ENCODE measurements around the gene PDGFD. TPM values are rescaled to one million over a fixed set of nuclear protein-coding genes. Genes with fewer than 3 reads are reported as not detected.

The PDGFD gene
- total RNA-seq, 1 donor from 2014 or later = 17.2 TPM

DNA sequence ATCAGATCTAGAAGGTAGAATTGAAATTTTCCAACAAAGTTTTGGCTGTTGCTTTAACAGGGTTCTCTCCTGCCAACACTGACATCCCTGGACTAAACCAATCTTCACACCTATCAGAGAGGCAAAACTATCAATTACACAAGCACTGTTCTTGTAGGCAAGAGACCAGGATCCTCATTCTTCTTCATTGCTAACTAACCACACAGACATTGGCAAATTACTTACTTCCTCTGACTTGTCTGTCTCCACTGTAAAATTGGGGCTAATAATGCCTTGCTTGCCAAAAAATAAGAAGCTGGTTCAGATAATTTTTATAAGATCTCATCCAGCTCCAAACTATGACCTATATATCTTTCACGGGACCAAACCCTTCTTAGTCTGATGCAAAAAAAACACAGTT is 221.3 kb downstream of the PDGFD start:
- Mint-ChIP-seq H3K4me3 (ENCODE audit: unreplicated experiment) (no peak overlapping the region), H3K9me3 (ENCODE audit: unreplicated experiment) (no peaks in the 10 kb centered on the region), H3K27ac (ENCODE audit: unreplicated experiment) (no peak overlapping the region), H3K27me3 (ENCODE audit: unreplicated experiment) (no peaks in the 10 kb centered on the region), H3K4me1 (ENCODE audit: unreplicated experiment) (peaks cover 3% of the 10 kb centered on the region), H3K36me3 (ENCODE audit: low read depth, unreplicated experiment) (no peaks in the 10 kb centered on the region)
- TF ChIP-seq, protein P1, sequence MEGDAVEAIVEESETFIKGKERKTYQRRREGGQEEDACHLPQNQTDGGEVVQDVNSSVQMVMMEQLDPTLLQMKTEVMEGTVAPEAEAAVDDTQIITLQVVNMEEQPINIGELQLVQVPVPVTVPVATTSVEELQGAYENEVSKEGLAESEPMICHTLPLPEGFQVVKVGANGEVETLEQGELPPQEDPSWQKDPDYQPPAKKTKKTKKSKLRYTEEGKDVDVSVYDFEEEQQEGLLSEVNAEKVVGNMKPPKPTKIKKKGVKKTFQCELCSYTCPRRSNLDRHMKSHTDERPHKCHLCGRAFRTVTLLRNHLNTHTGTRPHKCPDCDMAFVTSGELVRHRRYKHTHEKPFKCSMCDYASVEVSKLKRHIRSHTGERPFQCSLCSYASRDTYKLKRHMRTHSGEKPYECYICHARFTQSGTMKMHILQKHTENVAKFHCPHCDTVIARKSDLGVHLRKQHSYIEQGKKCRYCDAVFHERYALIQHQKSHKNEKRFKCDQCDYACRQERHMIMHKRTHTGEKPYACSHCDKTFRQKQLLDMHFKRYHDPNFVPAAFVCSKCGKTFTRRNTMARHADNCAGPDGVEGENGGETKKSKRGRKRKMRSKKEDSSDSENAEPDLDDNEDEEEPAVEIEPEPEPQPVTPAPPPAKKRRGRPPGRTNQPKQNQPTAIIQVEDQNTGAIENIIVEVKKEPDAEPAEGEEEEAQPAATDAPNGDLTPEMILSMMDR (IDR thresholded peaks at IDR 0.05; ENCODE audit: unreplicated experiment) = no peak
- DNase-seq (ENCODE audit: low spot score) = no peak

DNA sequence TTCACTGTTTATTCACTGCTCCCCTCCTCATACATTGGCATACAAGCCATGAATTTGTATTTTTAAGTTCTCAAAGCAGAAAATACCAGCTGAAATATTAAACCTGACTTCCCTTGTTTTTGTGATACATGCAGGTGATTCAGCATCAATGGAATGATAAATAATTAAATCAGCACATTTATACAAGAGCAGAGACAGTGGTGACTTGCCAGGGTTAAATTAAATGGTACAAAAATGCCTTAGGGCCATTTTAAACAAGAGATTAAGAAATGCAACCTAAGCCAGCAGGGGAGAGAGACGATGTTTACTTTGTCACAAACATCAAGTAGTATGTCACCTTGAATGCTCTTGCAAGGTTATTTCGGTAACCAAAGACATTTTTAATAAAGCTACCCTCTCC is 223.4 kb downstream of the PDGFD start:
- Mint-ChIP-seq H3K36me3 (ENCODE audit: low read depth, unreplicated experiment) (no peaks in the 10 kb centered on the region), H3K27me3 (ENCODE audit: unreplicated experiment) (no peaks in the 10 kb centered on the region), H3K4me3 (ENCODE audit: unreplicated experiment) (no peak overlapping the region), H3K27ac (ENCODE audit: unreplicated experiment) (no peak overlapping the region), H3K9me3 (ENCODE audit: unreplicated experiment) (no peaks in the 10 kb centered on the region), H3K4me1 (ENCODE audit: unreplicated experiment) (peaks cover 3% of the 10 kb centered on the region)
- TF ChIP-seq, protein P1 (IDR thresholded peaks at IDR 0.05; ENCODE audit: unreplicated experiment) = no peak
- no peak for DNase-seq (ENCODE audit: low spot score)

DNA sequence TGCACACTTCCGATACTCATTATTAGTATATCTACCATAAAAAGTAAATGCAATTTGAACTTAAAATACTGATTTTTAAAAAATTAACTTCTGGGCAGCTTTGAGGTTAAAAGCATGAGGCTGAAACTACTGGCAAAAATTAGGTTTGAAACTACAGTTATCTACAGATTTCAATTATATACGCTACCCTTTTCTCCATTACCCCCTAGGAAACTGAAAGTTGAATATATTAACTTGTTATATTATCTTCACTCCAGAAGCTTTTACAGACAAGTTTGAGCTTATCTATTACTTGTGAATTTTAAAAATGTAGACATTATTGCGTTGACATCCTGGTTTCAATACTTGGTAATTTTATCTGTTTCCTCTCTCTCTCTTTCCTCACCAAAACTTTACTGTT is 224.3 kb downstream of the PDGFD start:
- DNase-seq (ENCODE audit: low spot score) = no peak
- Mint-ChIP-seq H3K4me3 (ENCODE audit: unreplicated experiment) (no peak overlapping the region), H3K4me1 (ENCODE audit: unreplicated experiment) (peaks cover 3% of the 10 kb centered on the region), H3K36me3 (ENCODE audit: low read depth, unreplicated experiment) (no peaks in the 10 kb centered on the region), H3K27ac (ENCODE audit: unreplicated experiment) (no peak overlapping the region), H3K27me3 (ENCODE audit: unreplicated experiment) (no peaks in the 10 kb centered on the region), H3K9me3 (ENCODE audit: unreplicated experiment) (no peaks in the 10 kb centered on the region)
- TF ChIP-seq, protein P1 (IDR thresholded peaks at IDR 0.05; ENCODE audit: unreplicated experiment) = no peak

DNA sequence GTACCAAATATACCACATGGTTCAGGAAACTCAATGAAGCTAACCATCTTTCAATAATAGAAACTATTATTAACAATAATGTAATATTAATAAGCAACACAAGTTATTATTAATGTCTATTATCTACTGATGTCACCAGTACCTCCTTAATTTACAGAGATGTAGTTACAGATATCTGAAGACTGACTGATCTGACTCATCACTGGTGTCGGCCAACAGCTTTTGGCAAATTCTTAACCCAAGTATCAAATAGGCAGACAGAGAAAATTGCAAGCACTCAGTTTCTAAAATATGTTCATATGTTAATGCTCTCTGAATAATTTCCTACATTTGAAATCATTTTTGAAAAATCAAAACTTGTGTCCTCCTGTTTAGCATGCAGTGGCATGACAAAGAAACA is 227.9 kb downstream of the PDGFD start:
- TF ChIP-seq, protein P1 (IDR thresholded peaks at IDR 0.05; ENCODE audit: unreplicated experiment) = no peak
- Mint-ChIP-seq H3K9me3 (ENCODE audit: unreplicated experiment) (no peaks in the 10 kb centered on the region), H3K4me3 (ENCODE audit: unreplicated experiment) (no peak overlapping the region), H3K4me1 (ENCODE audit: unreplicated experiment) (peaks cover 3% of the 10 kb centered on the region), H3K36me3 (ENCODE audit: low read depth, unreplicated experiment) (no peaks in the 10 kb centered on the region), H3K27me3 (ENCODE audit: unreplicated experiment) (no peaks in the 10 kb centered on the region), H3K27ac (ENCODE audit: unreplicated experiment) (no peak overlapping the region)
- no peak for DNase-seq (ENCODE audit: low spot score)

DNA sequence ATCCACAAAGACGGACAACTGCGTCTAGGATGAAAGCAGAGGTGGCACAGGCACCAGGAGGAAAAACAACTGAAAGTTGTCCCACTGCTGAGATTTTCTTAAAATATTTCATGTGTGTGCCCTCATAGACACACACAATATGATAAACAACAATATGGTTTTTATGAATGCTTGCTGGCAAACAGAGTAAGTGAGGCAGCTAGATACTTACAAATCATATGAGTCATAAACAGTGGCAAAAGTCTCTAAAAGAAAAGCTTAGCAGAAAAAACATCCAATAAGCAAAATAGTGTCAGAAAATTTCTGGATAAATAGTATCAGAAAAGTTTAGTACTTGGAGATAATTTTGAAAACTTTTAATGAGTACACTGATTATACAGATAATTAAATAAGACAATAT is 228.7 kb downstream of the PDGFD start:
- TF ChIP-seq, protein P1 (IDR thresholded peaks at IDR 0.05; ENCODE audit: unreplicated experiment) = no peak
- Mint-ChIP-seq H3K4me1 (ENCODE audit: unreplicated experiment) (peaks cover 3% of the 10 kb centered on the region), H3K36me3 (ENCODE audit: low read depth, unreplicated experiment) (no peaks in the 10 kb centered on the region), H3K27ac (ENCODE audit: unreplicated experiment) (no peak overlapping the region), H3K4me3 (ENCODE audit: unreplicated experiment) (no peak overlapping the region), H3K9me3 (ENCODE audit: unreplicated experiment) (no peaks in the 10 kb centered on the region), H3K27me3 (ENCODE audit: unreplicated experiment) (no peaks in the 10 kb centered on the region)
- no peak for DNase-seq (ENCODE audit: low spot score)
